ENCODE results near the gene ASB1. TPM values are rescaled to one million over a fixed set of nuclear protein-coding genes. Genes with fewer than 3 reads are reported as not detected.

Gene ASB1
- total and polyA plus RNA-seq, 2 of the 13 experiments (the other 11 are each of a cell fraction or from before 2014, with no cell fraction given) = 48.6 to 49.2 TPM

DNA sequence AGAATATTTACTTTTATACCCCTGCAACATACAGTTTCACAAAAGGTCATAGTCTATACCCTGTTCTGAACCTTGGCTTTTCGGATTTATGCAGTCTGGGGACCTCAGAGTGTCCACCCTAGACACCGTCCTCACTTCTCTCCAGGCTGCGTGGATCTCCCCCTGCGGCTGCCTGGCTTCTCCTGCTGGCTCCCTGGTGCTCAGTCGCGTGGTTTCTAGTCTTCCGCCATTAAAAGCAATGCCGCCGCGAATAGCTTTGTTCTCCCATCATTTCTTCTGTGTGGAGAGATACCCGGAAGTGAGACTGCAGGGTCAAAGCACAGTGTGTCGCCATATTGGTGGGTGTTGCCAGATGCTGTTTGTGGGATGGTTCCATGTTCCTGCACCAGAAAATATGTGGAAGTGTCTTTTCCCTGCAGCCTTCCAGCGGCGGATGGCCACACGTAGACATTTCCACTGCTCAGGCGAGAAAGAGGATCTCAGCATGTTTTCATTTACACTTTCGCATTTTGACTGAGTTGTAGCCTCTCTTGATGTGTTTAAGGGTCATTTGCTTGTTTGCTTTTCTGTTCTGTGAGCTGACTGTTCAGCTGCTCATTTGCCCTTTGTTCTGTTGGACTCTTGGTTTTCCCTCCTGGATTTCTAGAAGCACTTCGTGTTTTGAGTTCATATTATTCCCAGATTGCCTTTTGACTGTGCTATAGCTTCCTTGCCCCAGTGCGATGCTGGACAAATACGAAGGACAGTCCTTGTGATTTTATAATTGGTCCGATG lies 22.9 kb upstream of the ASB1 start (continued):
- TF ChIP-seq SOX6 (IDR thresholded peaks at IDR 0.05) (no peak), SOX6 (CRISPR knock-in tag; IDR thresholded peaks at IDR 0.05) (peak; percentile 84), ARID5B (CRISPR knock-in tag; IDR thresholded peaks at IDR 0.05) (peak; percentile 80), FOXJ3 (CRISPR knock-in tag; IDR thresholded peaks at IDR 0.05; ENCODE audit: borderline replicate concordance) (peak; percentile 72), RXRA (CRISPR knock-in tag; IDR thresholded peaks at IDR 0.05) (peak; percentile 33; the same call in 1 of the 2 replicates), GMEB1 (CRISPR knock-in tag; IDR thresholded peaks at IDR 0.05; ENCODE audit: borderline replicate concordance) (peak; percentile 65), ASH2L (IDR thresholded peaks at IDR 0.05; ENCODE audit: insufficient read length, low read depth, low read length) (peak; percentile 91), MIER3 (CRISPR knock-in tag; IDR thresholded peaks at IDR 0.05; ENCODE audit: borderline replicate concordance) (peak; percentile 61), JARID2 (CRISPR knock-in tag; IDR thresholded peaks at IDR 0.05; ENCODE audit: insufficient replicate concordance) (no peak), ZNF501 (CRISPR knock-in tag; IDR thresholded peaks at IDR 0.05) (no peak), GABPB1 (CRISPR knock-in tag; IDR thresholded peaks at IDR 0.05) (peak; percentile 37; the same call in 1 of the 2 replicates), GABPA (IDR thresholded peaks at IDR 0.05; ENCODE audit: low read depth, low read length) (no peak; the same call in 1 of the 2 replicates), GABPA (CRISPR knock-in tag; IDR thresholded peaks at IDR 0.05; ENCODE audit: low read depth) (peak; percentile 59), ZBTB7B (CRISPR knock-in tag; IDR thresholded peaks at IDR 0.05) (no peak; the same call in 1 of the 2 replicates)
- TF ChIP-seq, protein P1, sequence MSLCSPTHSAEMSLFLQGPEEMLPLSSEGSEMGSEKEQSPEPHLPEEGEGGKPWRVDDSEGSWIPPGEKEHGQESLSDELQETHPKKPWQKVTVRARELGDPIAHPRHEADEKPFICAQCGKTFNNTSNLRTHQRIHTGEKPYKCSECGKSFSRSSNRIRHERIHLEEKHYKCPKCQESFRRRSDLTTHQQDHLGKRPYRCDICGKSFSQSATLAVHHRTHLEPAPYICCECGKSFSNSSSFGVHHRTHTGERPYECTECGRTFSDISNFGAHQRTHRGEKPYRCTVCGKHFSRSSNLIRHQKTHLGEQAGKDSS (CRISPR knock-in tag; IDR thresholded peaks at IDR 0.05; ENCODE audit: borderline replicate concordance, low read depth) = peak; percentile 22; the same call in 1 of the 2 replicates
- TF ChIP-seq, protein P2, sequence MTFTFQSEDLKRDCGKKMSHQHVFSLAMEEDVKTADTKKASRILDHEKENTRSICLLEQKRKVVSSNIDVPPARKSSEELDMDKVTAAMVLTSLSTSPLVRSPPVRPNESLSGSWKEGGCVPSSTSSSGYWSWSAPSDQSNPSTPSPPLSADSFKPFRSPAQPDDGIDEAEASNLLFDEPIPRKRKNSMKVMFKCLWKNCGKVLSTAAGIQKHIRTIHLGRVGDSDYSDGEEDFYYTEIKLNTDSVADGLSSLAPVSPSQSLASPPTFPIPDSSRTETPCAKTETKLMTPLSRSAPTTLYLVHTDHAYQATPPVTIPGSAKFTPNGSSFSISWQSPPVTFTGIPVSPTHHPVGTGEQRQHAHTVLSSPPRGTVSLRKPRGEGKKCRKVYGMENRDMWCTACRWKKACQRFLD (CRISPR knock-in tag; IDR thresholded peaks at IDR 0.05; ENCODE audit: borderline replicate concordance) = 0 out of 2 replicates have a peak, but pooled peaks have one; percentile 60
- TF ChIP-seq, protein P3, sequence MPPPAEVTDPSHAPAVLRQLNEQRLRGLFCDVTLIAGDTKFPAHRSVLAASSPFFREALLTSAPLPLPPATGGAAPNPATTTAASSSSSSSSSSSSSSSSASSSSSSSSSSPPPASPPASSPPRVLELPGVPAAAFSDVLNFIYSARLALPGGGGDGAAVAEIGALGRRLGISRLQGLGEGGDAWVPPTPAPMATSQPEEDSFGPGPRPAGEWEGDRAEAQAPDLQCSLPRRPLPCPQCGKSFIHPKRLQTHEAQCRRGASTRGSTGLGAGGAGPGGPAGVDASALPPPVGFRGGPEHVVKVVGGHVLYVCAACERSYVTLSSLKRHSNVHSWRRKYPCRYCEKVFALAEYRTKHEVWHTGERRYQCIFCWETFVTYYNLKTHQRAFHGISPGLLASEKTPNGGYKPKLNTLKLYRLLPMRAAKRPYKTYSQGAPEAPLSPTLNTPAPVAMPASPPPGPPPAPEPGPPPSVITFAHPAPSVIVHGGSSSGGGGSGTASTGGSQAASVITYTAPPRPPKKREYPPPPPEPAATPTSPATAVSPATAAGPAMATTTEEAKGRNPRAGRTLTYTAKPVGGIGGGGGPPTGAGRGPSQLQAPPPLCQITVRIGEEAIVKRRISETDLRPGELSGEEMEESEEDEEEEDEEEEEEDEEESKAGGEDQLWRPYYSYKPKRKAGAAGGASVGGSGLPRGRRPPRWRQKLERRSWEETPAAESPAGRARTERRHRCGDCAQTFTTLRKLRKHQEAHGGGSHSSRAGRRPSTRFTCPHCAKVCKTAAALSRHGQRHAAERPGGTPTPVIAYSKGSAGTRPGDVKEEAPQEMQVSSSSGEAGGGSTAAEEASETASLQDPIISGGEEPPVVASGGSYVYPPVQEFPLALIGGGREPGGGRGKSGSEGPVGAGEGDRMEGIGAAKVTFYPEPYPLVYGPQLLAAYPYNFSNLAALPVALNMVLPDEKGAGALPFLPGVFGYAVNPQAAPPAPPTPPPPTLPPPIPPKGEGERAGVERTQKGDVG (CRISPR knock-in tag; IDR thresholded peaks at IDR 0.05; ENCODE audit: borderline replicate concordance) = peak; percentile 100; the same call in 1 of the 2 replicates

Measured in HepG2 (cell line).